HEK293 (cell line): ENCODE results near the gene TMEM87B.

ENCODE experiments used
- CTCF ChIA-PET: fragments of 350-600 bp; formaldehyde crosslinking; extraction: SDS; loops from one replicate; lab custom pipeline; 2021; ENCODE audit warnings: antibody characterized with exemption; lab: Yijun Ruan, JAX
- POLR2A ChIA-PET: fragments of 300-600 bp; formaldehyde crosslinking; extraction: SDS; loops from one replicate; lab custom pipeline; 2020; ENCODE audit warnings: antibody characterized with exemption, inconsistent platforms; lab: Yijun Ruan, JAX
- H3K27ac ChIP-seq: fragments of 200-500 bp; sonication (Bioruptor generic); 2 replicates; pipeline ENCODE4 v1.5.1; 2014; ENCODE audit warnings: low read depth, low read length, control low read depth, inconsistent platforms; ENCODE audit errors: extremely low read depth
- H3K36me3 ChIP-seq, 2 experiments: fragments of 200-500 bp in 1 of 2; sonication (Bioruptor generic) in 1 of 2; 1 replicate in 1 of 2; 2 replicates in 1 of 2; pipeline ENCODE4 v1.5.1; 2014 to 2017; ENCODE audit warnings: inconsistent platforms in 2 of 2, low read length in 2 of 2; ENCODE audit not compliant: control insufficient read depth in 2 of 2, insufficient read depth in 1 of 2
- H3K4me1 ChIP-seq: fragments of 200-500 bp; sonication (Bioruptor generic); 2 replicates; pipeline ENCODE4 v1.5.1; 2014; ENCODE audit warnings: mild to moderate bottlenecking, low read length, inconsistent platforms; ENCODE audit not compliant: control insufficient read depth, insufficient read depth
- H3K4me3 ChIP-seq: 2 replicates; pipeline ENCODE4 v1.5.1; 2011; ENCODE audit warnings: low read depth, mild to moderate bottlenecking, control low read depth, low read length, moderate library complexity
- H3K9me3 ChIP-seq: fragments of 200-500 bp; sonication (Bioruptor generic); 2 replicates; pipeline ENCODE4 v1.5.1; 2014; ENCODE audit warnings: low read depth, low read length, inconsistent platforms; ENCODE audit not compliant: control insufficient read depth, insufficient read depth
- PRDM10 ChIP-seq: fragments of 450-650 bp; formaldehyde crosslinking; IDR thresholded peaks from 2 replicates; pipeline ENCODE4 v1.5.1; 2016; ENCODE audit warnings: missing biosample characterization, missing genetic modification characterization
- YY2 ChIP-seq: fragments of 450-650 bp; formaldehyde crosslinking; IDR thresholded peaks from 2 replicates; pipeline ENCODE4 v1.5.1; 2016; ENCODE audit warnings: missing biosample characterization, missing genetic modification characterization
- ZNF10 ChIP-seq: fragments of 450-650 bp; formaldehyde crosslinking; IDR thresholded peaks from 2 replicates; pipeline ENCODE4 v1.5.1; 2017; ENCODE audit warnings: missing biosample characterization, missing genetic modification characterization
- ZNF184 ChIP-seq: fragments of 450-650 bp; IDR thresholded peaks from 2 replicates; pipeline ENCODE4 v1.5.1; 2018; ENCODE audit warnings: missing biosample characterization, mild to moderate bottlenecking, missing genetic modification characterization
- ZNF211 ChIP-seq: fragments of 450-650 bp; formaldehyde crosslinking; IDR thresholded peaks from 2 replicates; pipeline ENCODE4 v1.5.1; 2016; ENCODE audit warnings: low read depth, missing biosample characterization, missing genetic modification characterization
- ZNF214 ChIP-seq: fragments of 450-650 bp; formaldehyde crosslinking; IDR thresholded peaks from 2 replicates; pipeline ENCODE4 v1.5.1; 2017; ENCODE audit warnings: missing biosample characterization, mild to moderate bottlenecking, missing genetic modification characterization, borderline replicate concordance
- ZNF488 ChIP-seq: fragments of 450-650 bp; formaldehyde crosslinking; IDR thresholded peaks from 2 replicates; pipeline ENCODE4 v1.5.1; 2016; ENCODE audit warnings: missing biosample characterization, missing genetic modification characterization
- ZNF529 ChIP-seq: fragments of 450-650 bp; formaldehyde crosslinking; IDR thresholded peaks from 2 replicates; pipeline ENCODE4 v1.5.1; 2017; ENCODE audit warnings: missing genetic modification characterization, missing biosample characterization; ENCODE audit not compliant: insufficient replicate concordance
- ZNF621 ChIP-seq: fragments of 450-650 bp; formaldehyde crosslinking; IDR thresholded peaks from 2 replicates; pipeline ENCODE4 v1.5.1; 2017; ENCODE audit warnings: missing biosample characterization, missing genetic modification characterization
- ZNF654 ChIP-seq: fragments of 450-650 bp; formaldehyde crosslinking; IDR thresholded peaks from 2 replicates; pipeline ENCODE4 v1.5.1; 2016; ENCODE audit warnings: low read depth, missing biosample characterization, missing genetic modification characterization
- ZNF658 ChIP-seq: fragments of 450-650 bp; formaldehyde crosslinking; IDR thresholded peaks from 2 replicates; pipeline ENCODE4; 2016; ENCODE audit warnings: missing biosample characterization, missing genetic modification characterization
- ZNF791 ChIP-seq: fragments of 450-650 bp; formaldehyde crosslinking; IDR thresholded peaks from 2 replicates; pipeline ENCODE4 v1.5.1; 2016; ENCODE audit warnings: missing biosample characterization, missing genetic modification characterization
- ZNF792 ChIP-seq: fragments of 450-650 bp; formaldehyde crosslinking; IDR thresholded peaks from 2 replicates; pipeline ENCODE4 v1.5.1; 2016; ENCODE audit warnings: missing biosample characterization, missing genetic modification characterization
- ZNF830 ChIP-seq: fragments of 450-650 bp; IDR thresholded peaks from 2 replicates; pipeline ENCODE4 v1.5.0; 2018; ENCODE audit warnings: missing biosample characterization, missing genetic modification characterization, low read depth, mild to moderate bottlenecking, moderate library complexity
- TF ChIP-seq, protein P1 (sequence below): fragments of 450-650 bp; formaldehyde crosslinking; IDR thresholded peaks from 2 replicates; pipeline ENCODE4 v1.5.1; 2016; ENCODE audit warnings: missing biosample characterization, missing genetic modification characterization, low read depth
- TF ChIP-seq, protein P2 (sequence below): fragments of 450-650 bp; formaldehyde crosslinking; IDR thresholded peaks from 2 replicates; pipeline ENCODE4 v1.5.1; 2016; ENCODE audit warnings: missing biosample characterization, missing genetic modification characterization

Gene TMEM87B

GRCh38 chr2:112118148-112118547 is 63.1 kb downstream of the TMEM87B start:
- no peak overlapping the region for H3K27ac ChIP-seq
- ChIA-PET CTCF (interaction anchor here (0.6 to 1.6 kb wide), 3 partner anchors 13 to 231 kb away, joined by 3 to 4 read pairs (median 3); no protein-coding TSS in a partner anchor), POLR2A (no interaction called here)
- H3K4me1 ChIP-seq = no peaks in the 10 kb centered on the region
- H3K36me3 ChIP-seq = peaks cover 0 to 3% of the 10 kb centered on the region in 2 experiments; a peak in 1 of 3 replicates
- H3K9me3 ChIP-seq = no peaks in the 10 kb centered on the region
- no peak overlapping the region for H3K4me3 ChIP-seq
- TF ChIP-seq ZNF214 (no peak), ZNF10 (no peak), ZNF211 (tag by site-specific recombination) (no peak), ZNF529 (tag by site-specific recombination) (no peak), ZNF791 (tag by site-specific recombination) (no peak), ZNF621 (tag by site-specific recombination) (no peak), ZNF792 (no peak), YY2 (tag by site-specific recombination) (no peak), ZNF184 (tag by site-specific recombination) (no peak), ZNF830 (no peak), PRDM10 (no peak)
- TF ChIP-seq, protein P1, sequence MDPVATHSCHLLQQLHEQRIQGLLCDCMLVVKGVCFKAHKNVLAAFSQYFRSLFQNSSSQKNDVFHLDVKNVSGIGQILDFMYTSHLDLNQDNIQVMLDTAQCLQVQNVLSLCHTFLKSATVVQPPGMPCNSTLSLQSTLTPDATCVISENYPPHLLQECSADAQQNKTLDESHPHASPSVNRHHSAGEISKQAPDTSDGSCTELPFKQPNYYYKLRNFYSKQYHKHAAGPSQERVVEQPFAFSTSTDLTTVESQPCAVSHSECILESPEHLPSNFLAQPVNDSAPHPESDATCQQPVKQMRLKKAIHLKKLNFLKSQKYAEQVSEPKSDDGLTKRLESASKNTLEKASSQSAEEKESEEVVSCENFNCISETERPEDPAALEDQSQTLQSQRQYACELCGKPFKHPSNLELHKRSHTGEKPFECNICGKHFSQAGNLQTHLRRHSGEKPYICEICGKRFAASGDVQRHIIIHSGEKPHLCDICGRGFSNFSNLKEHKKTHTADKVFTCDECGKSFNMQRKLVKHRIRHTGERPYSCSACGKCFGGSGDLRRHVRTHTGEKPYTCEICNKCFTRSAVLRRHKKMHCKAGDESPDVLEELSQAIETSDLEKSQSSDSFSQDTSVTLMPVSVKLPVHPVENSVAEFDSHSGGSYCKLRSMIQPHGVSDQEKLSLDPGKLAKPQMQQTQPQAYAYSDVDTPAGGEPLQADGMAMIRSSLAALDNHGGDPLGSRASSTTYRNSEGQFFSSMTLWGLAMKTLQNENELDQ (tag by site-specific recombination) = no peak

- H3K9me3 ChIP-seq = no peaks in the 10 kb centered on the region
- TF ChIP-seq ZNF488 (tag by site-specific recombination) (no peak), ZNF654 (tag by site-specific recombination) (peak; percentile 57), ZNF658 (no peak)
- TF ChIP-seq, protein P2, sequence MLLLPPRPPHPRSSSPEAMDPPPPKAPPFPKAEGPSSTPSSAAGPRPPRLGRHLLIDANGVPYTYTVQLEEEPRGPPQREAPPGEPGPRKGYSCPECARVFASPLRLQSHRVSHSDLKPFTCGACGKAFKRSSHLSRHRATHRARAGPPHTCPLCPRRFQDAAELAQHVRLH (tag by site-specific recombination) = no peak
- no peaks in the 10 kb centered on the region for H3K4me1 ChIP-seq
- peaks cover 0 to 3% of the 10 kb centered on the region in 2 experiments; a peak in 1 of 3 replicates for H3K36me3 ChIP-seq
- ChIA-PET CTCF (interaction anchor here (0.5 to 1.8 kb wide), 30 partner anchors 9 to 696 kb away, joined by 3 to 11 read pairs (median 3); partner anchors contain the start of genes FBLN7 and RGPD8), POLR2A (no interaction called here)
- H3K27ac ChIP-seq = no peak overlapping the region
- no peak overlapping the region for H3K4me3 ChIP-seq
Observed at GRCh38 chr2:112121682-112122254, 66.7 kb downstream of the TMEM87B start.
